K562 (cell line): ENCODE results near the gene HHLA2. TPM values are rescaled to one million over a fixed set of nuclear protein-coding genes. Genes with fewer than 3 reads are reported as not detected.

Experiments
- ATAC-seq: fragments of 200-7000 bp; cut with Tn5 transposase; 3 replicates; pipeline ENCODE4 v1.9.1; 2020; ENCODE audit warnings: moderate library complexity
- BruUV-seq: library from RNA; stranded (reverse); fragments of 400-500 nt; replicated peaks from 2 replicates; lab custom pipeline; 2021; lab: Mats Ljungman, UMichigan
- CTCF ChIA-PET: fragments of 300-600 bp; formaldehyde crosslinking; extraction: SDS; loops from one replicate; lab custom pipeline; 2021; ENCODE audit warnings: low intra/inter-chr PET ratio; lab: Yijun Ruan, JAX
- POLR2A ChIA-PET: fragments of 300-600, 350-650 bp; sonication (Branson Sonifier 250); formaldehyde crosslinking; extraction: SDS; loops from one replicate; lab custom pipeline; 2021; ENCODE audit warnings: antibody characterized with exemption, inconsistent platforms; lab: Yijun Ruan, JAX
- DNase-seq, 4 experiments: peaks; one replicate each; pipeline versions ENCODE4 v3.0.0 to v3.0.0-alpha.2; 2011 to 2018; ENCODE audit warnings: low spot score in 3 of 4, mixed read lengths in 3 of 4; ENCODE audit errors: extremely low read depth in 1 of 4
- FAIRE-seq: peaks from 2 replicates; lab custom pipeline; 2011; peaks lifted over from hg19 to GRCh38; lab: Jason Lieb, UNC
- H2AFZ ChIP-seq: 2 replicates; pipeline ENCODE4 v1.6.0; 2011; ENCODE audit warnings: low read depth, low read length, control low read depth, inconsistent platforms
- H3K27ac ChIP-seq: fragments of 200-600 bp; 3 replicates; pipeline ENCODE4 v1.8.0; 2011; ENCODE audit warnings: low read depth, mild to moderate bottlenecking, control low read depth, inconsistent platforms, low read length, moderate library complexity, mixed read lengths; ENCODE audit errors: extremely low read depth
- H3K27me3 ChIP-seq, 2 experiments: fragments of 300-600 bp in 1 of 2; 2 replicates in 1 of 2; 3 replicates in 1 of 2; pipeline versions ENCODE4 v1.6.0 to v1.8.0; 2011; ENCODE audit warnings: inconsistent platforms in 2 of 2, low read length in 2 of 2, mild to moderate bottlenecking in 1 of 2, mixed read lengths in 1 of 2, moderate library complexity in 1 of 2; ENCODE audit not compliant: control insufficient read depth in 2 of 2, insufficient read depth in 2 of 2
- H3K36me3 ChIP-seq: fragments of 300-600 bp; 3 replicates; pipeline ENCODE4 v1.8.0; 2011; ENCODE audit warnings: mild to moderate bottlenecking, low read length, inconsistent platforms; ENCODE audit not compliant: control insufficient read depth, insufficient read depth
- H3K4me1 ChIP-seq, 2 experiments: fragments of 200-600 bp in 1 of 2; replicated peaks in 1 of 2; 2 replicates in 1 of 2; 3 replicates in 1 of 2; pipeline versions ENCODE4 v1.5.1 to v1.8.0; 2011; ENCODE audit warnings: inconsistent platforms in 2 of 2, low read length in 2 of 2, mild to moderate bottlenecking in 1 of 2, mixed read lengths in 1 of 2, moderate library complexity in 1 of 2; ENCODE audit not compliant: control insufficient read depth in 2 of 2, insufficient read depth in 2 of 2
- H3K4me2 ChIP-seq: 2 replicates; pipeline ENCODE4 v1.6.1; 2011; ENCODE audit warnings: low read length, control low read depth, inconsistent platforms, mixed read lengths; ENCODE audit not compliant: insufficient read depth
- H3K4me3 ChIP-seq: fragments of 200-600 bp; sonication (generic), shearing (Covaris generic); 2 replicates; pipeline ENCODE4 v1.5.1; 2016; ENCODE audit warnings: control low read depth, inconsistent platforms
- H3K79me2 ChIP-seq: fragments of 200-600 bp; 3 replicates; pipeline ENCODE4 v1.8.0; 2011; ENCODE audit warnings: low read length, inconsistent platforms; ENCODE audit not compliant: control insufficient read depth, insufficient read depth
- H3K9ac ChIP-seq, 2 experiments: 2 replicates each; pipeline versions ENCODE4 v1.6.0 to v1.6.1; 2011; ENCODE audit warnings: low read depth in 2 of 2, low read length in 2 of 2, control low read depth in 1 of 2, inconsistent platforms in 1 of 2, mild to moderate bottlenecking in 1 of 2, mixed read lengths in 1 of 2; ENCODE audit not compliant: insufficient read depth in 1 of 2
- H3K9me1 ChIP-seq: one replicate; pipeline ENCODE4 v1.6.0; 2011; ENCODE audit warnings: inconsistent platforms, mild to moderate bottlenecking, low read length, moderate library complexity; ENCODE audit not compliant: control insufficient read depth, insufficient read depth
- H3K9me3 ChIP-seq: replicated peaks from 2 replicates; pipeline ENCODE4 v1.5.1; 2011; ENCODE audit warnings: low read depth, low read length, inconsistent platforms; ENCODE audit not compliant: control insufficient read depth, insufficient read depth
- H4K20me1 ChIP-seq: replicated peaks from 2 replicates; pipeline ENCODE4 v1.6.1; 2011; ENCODE audit warnings: low read length, inconsistent platforms, mixed read lengths; ENCODE audit not compliant: control insufficient read depth, insufficient read depth
- CHCHD3 ChIP-seq: fragments of 250-450 bp; sonication (Bioruptor Pico); IDR thresholded peaks from 2 replicates; pipeline ENCODE4 v2.1.2; 2022; ENCODE audit warnings: mild to moderate bottlenecking
- CREBBP ChIP-seq: IDR thresholded peaks from one replicate; pipeline ENCODE4 v1.6.1; 2012; ENCODE audit warnings: low read depth, mild to moderate bottlenecking, control low read depth, inconsistent platforms, low read length
- DIDO1 ChIP-seq: fragments of 450-650 bp; IDR thresholded peaks from 2 replicates; pipeline ENCODE4 v1.6.1; 2016; ENCODE audit warnings: low read depth, missing biosample characterization, missing genetic modification characterization
- DPF2 ChIP-seq: fragments of 450-650 bp; IDR thresholded peaks from 2 replicates; pipeline ENCODE4 v1.6.1; 2016
- ESRRB ChIP-seq: fragments of 250-450 bp; sonication (Bioruptor Pico); IDR thresholded peaks from 2 replicates; pipeline ENCODE4 v1.5.0; 2020; ENCODE audit warnings: mild to moderate bottlenecking, moderate library complexity, borderline replicate concordance
- ETS2 ChIP-seq: IDR thresholded peaks from 2 replicates; pipeline ENCODE4 v1.6.1; 2016; ENCODE audit warnings: borderline replicate concordance, missing genetic modification characterization, mild to moderate bottlenecking, moderate library complexity, missing compliant biosample characterization; ENCODE audit not compliant: poor library complexity, severe bottlenecking
- FOXM1 ChIP-seq, 2 experiments: fragments of 450-650 bp in 1 of 2; sonication (generic) in 1 of 2; formaldehyde crosslinking in 1 of 2; IDR thresholded peaks; 2 replicates each; pipeline versions ENCODE4 v1.6.1 to v1.9.0; 2017 to 2022; ENCODE audit warnings: low read depth in 2 of 2, mild to moderate bottlenecking in 2 of 2, missing genetic modification reagents in 1 of 2, moderate library complexity in 1 of 2
- HEY1 ChIP-seq: fragments of 250-450 bp; sonication (Bioruptor Pico); IDR thresholded peaks from 2 replicates; pipeline ENCODE4 v1.5.0; 2020; ENCODE audit warnings: mild to moderate bottlenecking, moderate library complexity, borderline replicate concordance
- ID3 ChIP-seq, 2 experiments: fragments of 250-450 bp in 1 of 2; fragments of 450-650 bp in 1 of 2; sonication (Bioruptor Pico) in 1 of 2; IDR thresholded peaks; 2 replicates each; pipeline versions ENCODE4 v1.6.1 to v1.8.0; 2016 to 2021; ENCODE audit warnings: mild to moderate bottlenecking in 2 of 2, moderate library complexity in 2 of 2, missing compliant biosample characterization in 1 of 2, missing genetic modification characterization in 1 of 2
- MAFG ChIP-seq: fragments of 450-650 bp; conservative IDR thresholded peaks from 2 replicates; pipeline ENCODE4 v1.6.1; 2016; ENCODE audit warnings: missing genetic modification characterization, missing compliant biosample characterization
- MYBL2 ChIP-seq, 2 experiments: fragments of 450-650 bp in 1 of 2; sonication (generic) in 1 of 2; formaldehyde crosslinking in 1 of 2; IDR thresholded peaks; 2 replicates each; pipeline versions ENCODE4 v1.6.1 to v1.8.1; 2017 to 2022; ENCODE audit warnings: borderline replicate concordance in 1 of 2, inconsistent platforms in 1 of 2, low read depth in 1 of 2, mild to moderate bottlenecking in 1 of 2, missing genetic modification reagents in 1 of 2, moderate library complexity in 1 of 2
- PCBP1 ChIP-seq: fragments of 200-400 bp; formaldehyde crosslinking; IDR thresholded peaks from 2 replicates; pipeline ENCODE4 v1.6.1; 2018; ENCODE audit warnings: mild to moderate bottlenecking, low read depth, low read length; ENCODE audit not compliant: poor library complexity, severe bottlenecking
- PML ChIP-seq: IDR thresholded peaks from 2 replicates; pipeline ENCODE4 v1.6.1; 2012; ENCODE audit warnings: low read length, inconsistent platforms
- RAD51 ChIP-seq: fragments of 450-650 bp; IDR thresholded peaks from 2 replicates; pipeline ENCODE4 v1.7.1; 2016; ENCODE audit warnings: low read depth, mild to moderate bottlenecking, borderline replicate concordance
- SETDB1 ChIP-seq: IDR thresholded peaks from one replicate; pipeline ENCODE4 v1.6.1; 2012; ENCODE audit warnings: low read length, control low read depth, inconsistent platforms
- VEZF1 ChIP-seq: fragments of 200-800 bp; sonication (Bioruptor generic); IDR thresholded peaks from 2 replicates; pipeline ENCODE4 v1.6.1; 2017; ENCODE audit warnings: missing genetic modification characterization, missing compliant biosample characterization
- ZKSCAN1 ChIP-seq: fragments of 150-350 bp; IDR thresholded peaks from 2 replicates; pipeline ENCODE4 v1.6.1; 2016; ENCODE audit warnings: low read depth, low read length
- ZNF24 ChIP-seq: fragments of 450-650 bp; IDR thresholded peaks from 2 replicates; pipeline ENCODE4 v1.6.1; 2016
- ZNF77 ChIP-seq: fragments of 250-450 bp; sonication (Bioruptor Pico); IDR thresholded peaks from 2 replicates; pipeline ENCODE4 v1.5.0; 2020
- WGBS: fragments of 100-300 bp; shearing (Covaris generic); methylation state at CpG from one replicate; pipeline ENCODE4 v1.1.6; 2016; ENCODE audit warnings: low coverage, mixed read lengths; ENCODE audit not compliant: insufficient coverage; ENCODE audit errors: missing lambda C conversion rate; 5-methylcytosine and 5-hydroxymethylcytosine counted together
- in situ Hi-C: fragments of 300-500 bp; cut with MboI; formaldehyde crosslinking; loops from 4 replicates; pipeline ENCODE4 v1.15.0; 2018; ENCODE audit warnings: inconsistent platforms, mixed read lengths
- intact Hi-C: fragments of 100-400 bp; cut with micrococcal nuclease; formaldehyde crosslinking; loops from 2 replicates; pipeline ENCODE4 v1.14.2; 2022
- polyA plus RNA-seq, 8 experiments: library from polyadenylated mRNA; depleted of rRNA in 4 of 8; stranded (reverse) in 5 of 8; unstranded in 3 of 8; fragments of >200 nt; fragmentation: Nextera tagmentation in 2 of 8; fragmentation: Illumina TruSeq in 1 of 8; extraction: Ambion mirVana in 2 of 8; extraction: Trizol in 1 of 8; gene quantifications; 2 replicates each; pipeline versions ENCODE4 v1.2.1 to v1.2.3, GENCODE V29; 2011 to 2014; ENCODE audit warnings: inconsistent platforms in 1 of 8, missing spikeins in 1 of 8
- total RNA-seq, 7 experiments: library from RNA; depleted of rRNA in 6 of 7; stranded (reverse); fragments of >200 nt in 6 of 7; fragmentation: Illumina TruSeq in 2 of 7; extraction: Trizol in 2 of 7; gene quantifications; 2 replicates each; pipeline versions ENCODE4 v1.2.1 to v1.2.3, GENCODE V29; 2011 to 2021; ENCODE audit warnings: low replicate concordance in 1 of 7

HHLA2 gene
- total and polyA plus RNA-seq, 9 of the 15 experiments (the other 6 are each of a cell fraction or from before 2014, with no cell fraction given): 0.04 TPM; not detected in 7

GRCh38 chr3:108414007-108414406, 117.7 kb downstream of the HHLA2 start:
- no TSS peak for BruUV-seq
- Histone ChIP-seq H3K79me2 (no peaks in the 10 kb centered on the region), H3K4me2 (no peak overlapping the region), H2AFZ (no peak overlapping the region), H3K9me3 (no peaks in the 10 kb centered on the region), H3K9ac (no peak overlapping the region), H3K4me1 (no peaks in the 10 kb centered on the region), H3K36me3 (no peaks in the 10 kb centered on the region), H3K9me1 (no peaks in the 10 kb centered on the region), H4K20me1 (no peaks in the 10 kb centered on the region), H3K27me3 (no peaks in the 10 kb centered on the region; a peak in 1 of 5 replicates), H3K4me3 (no peak overlapping the region), H3K27ac (no peak overlapping the region)
- TF ChIP-seq ESRRB (CRISPR knock-in tag) (no peak), CREBBP (no peak), PML (no peak), HEY1 (CRISPR knock-in tag) (no peak), CHCHD3 (no peak), DIDO1 (tag) (no peak), MYBL2 (IDR thresholded peaks at IDR 0.05; ENCODE audit: low read depth) (no peak), MYBL2 (CRISPR knock-in tag; IDR thresholded peaks at IDR 0.05; ENCODE audit: borderline replicate concordance) (no peak), PCBP1 (no peak), ZKSCAN1 (no peak), RAD51 (no peak), SETDB1 (no peak), ID3 (CRISPR knock-in tag; IDR thresholded peaks at IDR 0.05) (no peak), ID3 (tag; IDR thresholded peaks at IDR 0.05) (no peak), FOXM1 (IDR thresholded peaks at IDR 0.05; ENCODE audit: low read depth) (no peak), FOXM1 (CRISPR knock-in tag; IDR thresholded peaks at IDR 0.05; ENCODE audit: low read depth) (no peak), MAFG (tag) (no peak), DPF2 (no peak), ETS2 (tag) (no peak), ZNF24 (no peak), ZNF77 (CRISPR knock-in tag) (no peak), VEZF1 (no peak)
- POLR2A ChIA-PET: no interaction called here
- intact Hi-C loops (no loop called here), in situ Hi-C loops (no loop called here)
- CTCF ChIA-PET: no interaction called here
- no peak for DNase-seq
- ATAC-seq: no peak
- FAIRE-seq: no peak
- WGBS: 3% methylated on average over 5 of the region's 5 CpGs
